MM.1S (cell line): ENCODE measurements around the gene ROMO1.

Experiments used
- DNase-seq: peaks from one replicate; pipeline ENCODE4 v3.0.0-alpha.2; 2015
- H2AFZ ChIP-seq: fragments of 300-600 bp; sonication (generic); 2 replicates; pipeline ENCODE4 v1.6.0; 2016; ENCODE audit warnings: antibody characterized with exemption, low read length
- H3F3A ChIP-seq: fragments of 300-600 bp; sonication (generic); 2 replicates; pipeline ENCODE4 v1.6.1; 2016; ENCODE audit warnings: mild to moderate bottlenecking, antibody characterized with exemption, low read length, moderate library complexity, mixed read lengths; ENCODE audit not compliant: insufficient read depth
- H3K27ac ChIP-seq: fragments of 300-600 bp; sonication (generic); 2 replicates; pipeline ENCODE4 v1.5.1; 2016; ENCODE audit warnings: mild to moderate bottlenecking, low read length
- H3K27me3 ChIP-seq: fragments of 300-600 bp; sonication (generic); replicated peaks from 2 replicates; pipeline ENCODE4 v1.6.0; 2016; ENCODE audit warnings: low read length; ENCODE audit not compliant: insufficient read depth
- H3K36me3 ChIP-seq: fragments of 300-600 bp; sonication (generic); replicated peaks from 2 replicates; pipeline ENCODE4 v1.6.1; 2016; ENCODE audit warnings: mild to moderate bottlenecking, low read length, mixed read lengths; ENCODE audit not compliant: insufficient read depth
- H3K4me1 ChIP-seq: fragments of 300-600 bp; sonication (generic); 2 replicates; pipeline ENCODE4 v1.6.1; 2016; ENCODE audit warnings: low read length, mixed read lengths
- H3K4me2 ChIP-seq: fragments of 300-600 bp; sonication (generic); 2 replicates; pipeline ENCODE4 v1.6.0; 2016; ENCODE audit warnings: low read depth, low read length
- H3K4me3 ChIP-seq: fragments of 300-600 bp; sonication (generic); 2 replicates; pipeline ENCODE4 v1.5.1; 2016; ENCODE audit warnings: low read length, mixed read lengths
- H3K79me2 ChIP-seq: fragments of 300-600 bp; sonication (generic); 2 replicates; pipeline ENCODE4 v1.6.1; 2016; ENCODE audit warnings: mixed run types, low read length, mixed read lengths
- H3K9ac ChIP-seq: fragments of 300-600 bp; sonication (generic); 2 replicates; pipeline ENCODE4 v1.6.1; 2016; ENCODE audit warnings: low read length, mixed read lengths
- H3K9me2 ChIP-seq: fragments of 300-600 bp; sonication (generic); replicated peaks from 2 replicates; pipeline ENCODE4 v1.6.1; 2016; ENCODE audit warnings: mild to moderate bottlenecking, low read length, mixed read lengths; ENCODE audit not compliant: insufficient read depth
- H3K9me3 ChIP-seq: fragments of 300-600 bp; sonication (generic); replicated peaks from 2 replicates; pipeline ENCODE4 v1.6.1; 2016; ENCODE audit warnings: mild to moderate bottlenecking, low read length, mixed read lengths; ENCODE audit not compliant: insufficient read depth
- H4K20me1 ChIP-seq: fragments of 300-600 bp; sonication (generic); 2 replicates; pipeline ENCODE4 v1.6.1; 2016; ENCODE audit warnings: mild to moderate bottlenecking, low read length, moderate library complexity, mixed read lengths; ENCODE audit not compliant: insufficient read depth
- CTCF ChIP-seq: fragments of 300-600 bp; sonication (generic); IDR thresholded peaks from 2 replicates; pipeline ENCODE4 v1.5.1; 2016; ENCODE audit warnings: antibody characterized with exemption, low read length, mixed read lengths
- EZH2 ChIP-seq: fragments of 300-600 bp; sonication (generic); optimal IDR thresholded peaks from 2 replicates; pipeline ENCODE3; 2017; ENCODE audit warnings: low read depth, mild to moderate bottlenecking, antibody characterized with exemption, low read length, mixed read lengths
- EZH2phosphoT487 ChIP-seq: fragments of 300-600 bp; sonication (generic); IDR thresholded peaks from 2 replicates; pipeline ENCODE4 v1.6.1; 2018; ENCODE audit warnings: antibody characterized with exemption, low read length

ROMO1 gene

DNA sequence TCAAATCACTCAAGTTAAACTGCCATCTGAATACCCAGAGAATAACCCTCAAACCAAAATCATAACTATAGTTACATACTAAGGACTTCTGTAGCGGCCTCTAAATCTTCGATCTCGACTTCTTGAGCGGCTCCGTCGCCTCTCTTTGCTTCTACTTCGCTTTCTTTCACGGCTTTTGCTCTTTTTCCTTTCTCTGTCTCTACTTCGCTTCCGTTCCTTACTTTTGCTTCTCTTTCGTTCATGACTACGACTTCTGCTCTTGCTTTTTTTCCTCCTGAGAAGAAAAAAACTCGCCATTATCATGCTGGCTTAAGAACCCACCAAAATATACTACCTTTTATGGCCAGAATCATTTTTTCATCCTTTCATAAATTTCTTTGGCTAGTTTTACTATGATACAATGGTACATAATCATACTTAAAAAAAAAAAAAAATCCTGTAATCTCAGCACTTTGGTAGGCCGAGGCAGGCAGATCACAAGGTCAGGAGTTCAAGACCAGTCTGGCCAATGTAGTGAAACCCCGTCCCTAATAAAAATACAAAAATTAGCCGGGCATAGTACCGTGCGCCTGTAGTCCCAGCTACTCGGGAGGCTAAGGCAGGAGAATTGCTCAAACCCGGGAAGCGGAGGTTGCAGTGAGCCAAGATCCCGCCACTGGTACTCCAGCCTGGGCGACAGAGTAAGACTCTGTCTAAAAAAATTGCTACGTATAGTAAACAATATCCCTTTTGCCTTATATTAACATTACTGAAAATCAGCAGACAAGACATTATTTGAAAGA is 32.8 kb downstream of the ROMO1 start:
- H3K36me3 ChIP-seq = peaks cover 50% of the 10 kb centered on the region; the same call in 1 of the 2 replicates
- peaks cover 98% of the 10 kb centered on the region for H3K79me2 ChIP-seq
- H3K9ac ChIP-seq = no peak overlapping the region
- H3K4me3 ChIP-seq = no peak overlapping the region
- no peak overlapping the region for H2AFZ ChIP-seq
- TF ChIP-seq CTCF (no peak), EZH2phosphoT487 (no peak), EZH2 (no peak)
- DNase-seq = no peak
- peaks cover 81% of the 10 kb centered on the region for H4K20me1 ChIP-seq
- no peaks in the 10 kb centered on the region for H3K27me3 ChIP-seq
- H3K4me1 ChIP-seq = peaks cover 5% of the 10 kb centered on the region; the same call in 1 of the 2 replicates
- no peaks in the 10 kb centered on the region for H3K9me2 ChIP-seq
- H3K9me3 ChIP-seq = no peaks in the 10 kb centered on the region
- H3F3A ChIP-seq = peaks cover 15% of the 10 kb centered on the region
- H3K27ac ChIP-seq = no peak overlapping the region
- H3K4me2 ChIP-seq = no peak overlapping the region

GRCh38 chr20:35732644-35732982 is 33.4 kb downstream of the ROMO1 start:
- Histone ChIP-seq H3K9me3 (no peaks in the 10 kb centered on the region), H3K9me2 (no peaks in the 10 kb centered on the region), H3K27ac (no peak overlapping the region), H3K4me1 (peaks cover 5% of the 10 kb centered on the region; the same call in 1 of the 2 replicates), H2AFZ (no peak overlapping the region), H3K79me2 (peaks cover 99% of the 10 kb centered on the region), H3K4me2 (no peak overlapping the region), H3K27me3 (no peaks in the 10 kb centered on the region), H4K20me1 (peaks cover 78% of the 10 kb centered on the region), H3K4me3 (no peak overlapping the region), H3K9ac (no peak overlapping the region), H3F3A (peaks cover 15% of the 10 kb centered on the region; the same call in 1 of the 2 replicates), H3K36me3 (peaks cover 49% of the 10 kb centered on the region; the same call in 1 of the 2 replicates)
- DNase-seq = no peak
- TF ChIP-seq CTCF = no peak
- no peak for TF ChIP-seq EZH2
- TF ChIP-seq EZH2phosphoT487 = no peak

DNA sequence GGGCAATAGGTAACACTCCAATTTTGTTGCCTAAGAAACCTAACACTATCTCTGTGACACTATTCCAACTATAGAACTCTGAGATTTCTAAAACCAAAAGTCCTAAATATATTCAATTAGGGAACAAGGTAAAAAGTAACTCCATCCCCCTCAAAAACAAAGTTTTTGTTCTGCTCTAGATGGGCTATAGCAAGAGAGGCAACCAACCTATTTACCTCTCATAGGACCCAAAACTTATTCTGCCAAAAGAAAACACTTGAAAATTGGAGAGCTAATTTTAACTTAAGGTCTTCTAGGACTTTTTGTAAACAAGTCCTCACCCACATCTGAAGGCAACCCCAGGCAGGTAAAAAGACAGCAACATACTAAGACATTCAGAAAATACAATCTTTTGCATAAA is 35.2 kb downstream of the ROMO1 start:
- H4K20me1 ChIP-seq = peaks cover 88% of the 10 kb centered on the region
- H3K4me2 ChIP-seq = no peak overlapping the region
- TF ChIP-seq CTCF (no peak), EZH2 (no peak), EZH2phosphoT487 (no peak)
- no peak overlapping the region for H3K9ac ChIP-seq
- H3K79me2 ChIP-seq = peaks cover 100% of the 10 kb centered on the region
- peaks cover 56% of the 10 kb centered on the region for H3K36me3 ChIP-seq
- no peak overlapping the region for H3K4me3 ChIP-seq
- peaks cover 13% of the 10 kb centered on the region for H3K4me1 ChIP-seq
- no peaks in the 10 kb centered on the region for H3K9me3 ChIP-seq
- peaks cover 17% of the 10 kb centered on the region for H3F3A ChIP-seq
- no peak for DNase-seq
- no peak overlapping the region for H3K27ac ChIP-seq
- no peak overlapping the region for H2AFZ ChIP-seq
- H3K9me2 ChIP-seq = no peaks in the 10 kb centered on the region
- H3K27me3 ChIP-seq = no peaks in the 10 kb centered on the region
